SU-DHL-6 (cell line): ENCODE results near the gene RPH3AL.
"Not testable (repeated sequence)": the region's sequence is repeated elsewhere in the genome, so short reads cannot be mapped to it uniquely, and the experiment has no call there.

Experiments
- H2AFZ ChIP-seq: fragments of 200-600 bp; sonication (generic); 2 replicates; pipeline ENCODE4 v1.6.1; 2014; ENCODE audit warnings: low read depth, mild to moderate bottlenecking, moderate library complexity, mixed read lengths, antibody characterized with exemption, low read length; ENCODE audit not compliant: severe bottlenecking
- H3F3A ChIP-seq: fragments of 200-600 bp; shearing (Covaris generic); 2 replicates; pipeline ENCODE4 v1.6.0; 2016; ENCODE audit warnings: antibody characterized with exemption, mild to moderate bottlenecking; ENCODE audit not compliant: insufficient read depth
- H3K27ac ChIP-seq: fragments of 200-600 bp; sonication (generic); 2 replicates; pipeline ENCODE4 v1.5.1; 2016; ENCODE audit warnings: low read depth, mild to moderate bottlenecking, low read length, moderate library complexity, mixed read lengths
- H3K27me3 ChIP-seq: fragments of 200-600 bp; sonication (generic), shearing (Covaris generic); 2 replicates; pipeline ENCODE4 v1.6.0; 2014; ENCODE audit warnings: mild to moderate bottlenecking, low read length
- H3K36me3 ChIP-seq: fragments of 200-600 bp; sonication (generic); 2 replicates; pipeline ENCODE4 v1.6.1; 2014; ENCODE audit warnings: mild to moderate bottlenecking, low read length, mixed read lengths
- H3K4me2 ChIP-seq: fragments of 300-600, 200-600 bp; shearing (Covaris generic), sonication (generic); 2 replicates; pipeline ENCODE4 v1.6.0; 2014; ENCODE audit warnings: low read length, low read depth, mild to moderate bottlenecking; ENCODE audit not compliant: poor library complexity, severe bottlenecking
- H3K4me3 ChIP-seq: fragments of 200-600 bp; sonication (generic); 2 replicates; pipeline ENCODE4 v1.5.1; 2014; ENCODE audit warnings: antibody characterized with exemption, low read length, mild to moderate bottlenecking, mixed read lengths; ENCODE audit not compliant: insufficient read depth, poor library complexity, severe bottlenecking
- H3K79me2 ChIP-seq: fragments of 200-600 bp; sonication (generic); 2 replicates; pipeline ENCODE4 v1.6.1; 2014; ENCODE audit warnings: mild to moderate bottlenecking, low read length, moderate library complexity; ENCODE audit not compliant: insufficient read depth
- H3K9ac ChIP-seq: fragments of 200-600 bp; sonication (generic); 2 replicates; pipeline ENCODE4 v1.7.0; 2014; ENCODE audit warnings: mild to moderate bottlenecking, low read length
- H3K9me2 ChIP-seq: fragments of 200-600 bp; sonication (generic); replicated peaks from 2 replicates; pipeline ENCODE4 v1.6.1; 2014; ENCODE audit warnings: low read length; ENCODE audit not compliant: insufficient read depth
- H3K9me3 ChIP-seq: fragments of 200-600 bp; sonication (generic); 2 replicates; pipeline ENCODE4 v1.6.1; 2014; ENCODE audit warnings: low read length, mixed read lengths; ENCODE audit not compliant: insufficient read depth
- H4K20me1 ChIP-seq: fragments of 200-600 bp; sonication (generic); 2 replicates; pipeline ENCODE4 v1.6.1; 2014; ENCODE audit warnings: low read depth, mild to moderate bottlenecking, antibody characterized with exemption, low read length, moderate library complexity, mixed read lengths
- EZH2phosphoT487 ChIP-seq: fragments of 200-600 bp; sonication (generic), shearing (Covaris generic); conservative IDR thresholded peaks from 2 replicates; pipeline ENCODE4 v1.6.1; 2018; ENCODE audit warnings: mild to moderate bottlenecking, antibody characterized with exemption, low read length, moderate library complexity, mixed read lengths
- TF ChIP-seq, protein P1 (sequence below): fragments of 200-600 bp; sonication (generic); IDR thresholded peaks from one replicate; pipeline ENCODE4 v1.5.1; 2017; ENCODE audit warnings: antibody characterized with exemption, mild to moderate bottlenecking, low read length, moderate library complexity; ENCODE audit not compliant: insufficient read depth, poor library complexity, severe bottlenecking

Gene RPH3AL

DNA sequence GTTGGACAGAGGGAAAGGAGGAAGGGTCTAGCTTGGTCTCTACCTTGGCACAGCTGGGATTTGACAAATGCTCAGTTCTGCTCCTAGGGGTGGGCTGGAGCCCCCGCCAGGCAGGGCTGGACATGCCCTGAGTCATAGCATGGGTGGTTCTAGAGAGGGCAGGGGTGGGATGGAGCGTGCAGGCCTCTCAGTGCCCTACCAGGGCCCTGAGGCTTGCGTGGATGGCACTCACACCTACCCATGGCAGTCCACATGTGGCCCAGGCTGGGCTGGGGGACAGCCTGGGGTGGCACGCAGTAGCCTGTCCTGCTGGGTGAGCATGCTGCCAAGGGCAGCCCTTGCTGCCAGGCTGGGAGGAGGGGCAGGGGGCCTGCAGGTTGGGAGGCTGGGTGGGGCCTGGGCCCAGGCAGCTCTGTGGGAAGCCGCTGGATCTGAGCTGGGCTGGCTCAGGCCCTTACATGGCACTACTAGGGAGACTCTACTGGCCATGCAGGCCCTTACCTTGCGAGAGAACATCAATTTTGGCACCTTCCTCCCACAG lies 182.4 kb downstream of the RPH3AL start:
- TF ChIP-seq EZH2phosphoT487 = no peak
- TF ChIP-seq, protein P1, sequence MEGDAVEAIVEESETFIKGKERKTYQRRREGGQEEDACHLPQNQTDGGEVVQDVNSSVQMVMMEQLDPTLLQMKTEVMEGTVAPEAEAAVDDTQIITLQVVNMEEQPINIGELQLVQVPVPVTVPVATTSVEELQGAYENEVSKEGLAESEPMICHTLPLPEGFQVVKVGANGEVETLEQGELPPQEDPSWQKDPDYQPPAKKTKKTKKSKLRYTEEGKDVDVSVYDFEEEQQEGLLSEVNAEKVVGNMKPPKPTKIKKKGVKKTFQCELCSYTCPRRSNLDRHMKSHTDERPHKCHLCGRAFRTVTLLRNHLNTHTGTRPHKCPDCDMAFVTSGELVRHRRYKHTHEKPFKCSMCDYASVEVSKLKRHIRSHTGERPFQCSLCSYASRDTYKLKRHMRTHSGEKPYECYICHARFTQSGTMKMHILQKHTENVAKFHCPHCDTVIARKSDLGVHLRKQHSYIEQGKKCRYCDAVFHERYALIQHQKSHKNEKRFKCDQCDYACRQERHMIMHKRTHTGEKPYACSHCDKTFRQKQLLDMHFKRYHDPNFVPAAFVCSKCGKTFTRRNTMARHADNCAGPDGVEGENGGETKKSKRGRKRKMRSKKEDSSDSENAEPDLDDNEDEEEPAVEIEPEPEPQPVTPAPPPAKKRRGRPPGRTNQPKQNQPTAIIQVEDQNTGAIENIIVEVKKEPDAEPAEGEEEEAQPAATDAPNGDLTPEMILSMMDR = no peak
- Histone ChIP-seq H3K27ac (no peak overlapping the region), H3F3A (no peaks in the 10 kb centered on the region)

DNA sequence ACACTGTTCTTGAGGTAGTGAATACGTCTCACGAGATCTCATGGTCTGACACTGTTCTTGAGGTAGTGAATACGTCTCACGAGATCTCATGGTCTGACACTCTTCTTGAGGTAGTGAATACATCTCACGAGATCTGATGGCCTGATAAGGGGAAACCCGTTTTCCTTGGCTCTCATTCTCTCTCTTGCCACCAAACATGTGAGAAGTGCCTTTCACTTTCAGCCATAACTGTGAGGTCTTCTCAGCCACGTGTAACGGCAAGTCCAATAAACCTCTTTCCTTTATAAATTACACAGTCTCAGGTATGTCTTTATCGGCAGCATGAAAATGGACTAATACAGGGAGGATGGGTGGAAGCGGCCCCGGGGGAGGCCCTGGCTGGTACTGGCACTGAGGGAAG lies 184.0 kb downstream of the RPH3AL start:
- H3K27me3 ChIP-seq, H3K36me3 ChIP-seq, H2AFZ ChIP-seq, H3K9me3 ChIP-seq, H3K79me2 ChIP-seq, H3K9me2 ChIP-seq, H3K4me2 ChIP-seq, H3K9ac ChIP-seq, H4K20me1 ChIP-seq, H3K4me3 ChIP-seq, H3F3A ChIP-seq, H3K27ac ChIP-seq: not testable (repeated sequence)

More for the DNA sequence above, 182.4 kb downstream of the RPH3AL start:
- Histone ChIP-seq H3K9me2 (no peaks in the 10 kb centered on the region), H3K27me3 (no peaks in the 10 kb centered on the region), H3K4me2 (no peak overlapping the region), H2AFZ (no peak overlapping the region), H3K36me3 (no peaks in the 10 kb centered on the region), H3K4me3 (no peak overlapping the region), H3K79me2 (no peaks in the 10 kb centered on the region), H4K20me1 (no peaks in the 10 kb centered on the region), H3K9ac (no peak overlapping the region), H3K9me3 (no peaks in the 10 kb centered on the region)

DNA sequence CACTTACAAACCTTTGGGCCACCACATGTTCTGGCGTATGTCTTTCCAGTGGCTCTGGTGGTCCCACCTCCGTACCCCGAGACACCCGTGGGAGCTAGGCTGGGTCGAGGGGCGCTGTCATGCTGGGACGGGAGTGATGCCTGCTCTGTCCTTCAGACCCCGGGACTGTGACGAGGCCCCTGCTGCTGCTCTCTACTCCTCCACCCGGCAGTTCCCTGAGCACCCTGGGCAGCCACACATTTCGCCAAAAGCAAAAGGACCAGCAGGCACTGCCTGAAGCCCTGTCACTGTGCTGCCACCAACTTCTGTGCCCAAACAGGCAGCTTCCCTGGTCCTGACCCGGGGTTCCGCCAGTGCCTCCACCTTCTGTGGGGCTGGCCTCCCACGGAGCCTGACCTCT lies 186.7 kb downstream of the RPH3AL start:
- H3K4me2 ChIP-seq = no peak overlapping the region
- no peak overlapping the region for H3K27ac ChIP-seq
- no peak overlapping the region for H3K4me3 ChIP-seq
- no peaks in the 10 kb centered on the region for H3K27me3 ChIP-seq
- no peaks in the 10 kb centered on the region for H4K20me1 ChIP-seq
- H3K79me2 ChIP-seq = no peaks in the 10 kb centered on the region
- TF ChIP-seq EZH2phosphoT487 = no peak
- TF ChIP-seq, protein P1 = no peak
- no peak overlapping the region for H2AFZ ChIP-seq
- no peaks in the 10 kb centered on the region for H3K9me2 ChIP-seq
- no peak overlapping the region for H3K9ac ChIP-seq
- H3K36me3 ChIP-seq = no peaks in the 10 kb centered on the region
- H3K9me3 ChIP-seq = no peaks in the 10 kb centered on the region
- no peaks in the 10 kb centered on the region for H3F3A ChIP-seq

DNA sequence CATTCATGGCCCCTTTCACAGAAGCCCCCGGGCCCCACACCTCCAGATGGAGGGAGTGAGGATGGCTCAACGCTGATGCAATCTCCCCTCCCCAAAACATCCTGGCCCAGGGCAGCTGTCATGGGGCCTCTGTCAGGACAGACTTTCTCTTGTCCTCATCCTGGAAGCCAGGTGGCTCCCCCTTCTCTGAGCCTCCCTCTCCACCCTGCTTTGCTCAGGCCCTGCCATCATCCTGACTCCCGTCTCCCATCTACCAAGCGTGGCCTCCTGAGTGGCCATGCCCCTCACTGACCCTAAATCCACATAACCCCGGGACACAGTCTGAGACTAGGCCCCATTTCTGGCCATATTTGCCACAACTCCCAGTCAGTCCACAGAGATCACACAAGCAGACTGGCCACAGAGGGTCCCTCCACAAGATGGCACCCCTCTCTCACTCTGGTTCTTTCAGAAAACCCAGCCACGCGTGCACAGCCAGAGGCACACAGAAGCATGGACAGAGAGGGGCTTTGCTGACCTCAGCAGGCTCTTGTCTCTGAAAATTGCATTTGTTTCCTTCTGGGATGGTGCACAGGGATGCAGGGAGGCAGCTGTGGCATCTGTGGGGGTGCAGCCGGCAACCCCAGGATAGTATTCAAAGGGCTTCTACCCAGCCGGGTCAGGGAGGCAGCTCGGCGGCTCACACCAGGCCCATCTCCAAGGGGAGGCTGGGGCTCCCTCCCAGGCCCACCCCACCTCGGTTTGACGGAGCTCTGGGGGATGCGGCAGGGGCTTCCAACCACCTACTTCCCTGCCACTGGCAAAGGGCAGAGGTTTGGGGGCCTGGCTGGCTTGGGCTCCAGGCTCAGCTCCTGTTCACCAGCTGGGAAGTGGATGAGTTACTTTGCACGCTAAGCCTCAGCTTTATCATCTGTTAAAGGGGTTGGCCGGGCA lies 188.0 kb downstream of the RPH3AL start:
- no peaks in the 10 kb centered on the region for H3K36me3 ChIP-seq
- H3K4me3 ChIP-seq = no peak overlapping the region
- no peaks in the 10 kb centered on the region for H3K79me2 ChIP-seq
- TF ChIP-seq, protein P1 = peak; percentile 38
- no peak for TF ChIP-seq EZH2phosphoT487
- H3K9ac ChIP-seq = no peak overlapping the region
- H3F3A ChIP-seq = no peaks in the 10 kb centered on the region
- no peak overlapping the region for H2AFZ ChIP-seq
- no peaks in the 10 kb centered on the region for H3K9me3 ChIP-seq
- no peaks in the 10 kb centered on the region for H3K27me3 ChIP-seq
- no peaks in the 10 kb centered on the region for H4K20me1 ChIP-seq
- H3K4me2 ChIP-seq = no peak overlapping the region
- H3K27ac ChIP-seq = no peak overlapping the region
- no peaks in the 10 kb centered on the region for H3K9me2 ChIP-seq
